Measurements from ENCODE around the gene USP32.

The USP32 gene

GRCh38 chr17:60303406-60304099 is 88.4 kb downstream of the USP32 start:
- no peak for TF ChIP-seq CTCF (IDR thresholded peaks at IDR 0.05; ENCODE audit: extremely low read depth, insufficient read depth, missing control alignments)
- in situ Hi-C loops (cut with MboI; ENCODE audit: low pct_unique_long_range_greater_than_20kb, low sequenced_read_pairs, unreplicated experiment) = no loop called here

DNA sequence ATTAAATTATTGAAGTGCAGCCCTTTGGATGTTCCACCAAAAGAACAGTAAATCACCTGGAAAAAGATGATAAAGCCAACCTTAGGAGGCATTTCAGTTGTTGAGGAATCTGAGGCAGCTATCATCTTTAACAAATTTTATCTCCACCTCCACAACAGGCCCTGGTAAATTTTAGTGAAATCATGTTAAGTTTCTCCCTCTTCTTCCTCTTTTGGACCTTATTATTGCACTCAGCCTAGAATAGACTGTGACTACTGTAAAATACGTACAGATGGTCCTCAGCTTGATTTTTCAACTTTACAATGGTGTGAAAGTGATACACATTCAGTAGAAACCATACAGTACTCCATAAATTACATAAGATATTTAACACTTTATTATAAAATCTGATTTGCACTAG is 90.3 kb downstream of the USP32 start:
- TF ChIP-seq CTCF (IDR thresholded peaks at IDR 0.05; ENCODE audit: extremely low read depth, insufficient read depth, missing control alignments) = no peak
- no peak for DNase-seq (ENCODE audit: low spot score)
- in situ Hi-C loops (cut with MboI; ENCODE audit: low pct_unique_long_range_greater_than_20kb, low sequenced_read_pairs, unreplicated experiment) = no loop called here

More at GRCh38 chr17:60303406-60304099, 88.4 kb downstream of the USP32 start:
- DNase-seq (ENCODE audit: low spot score) = no peak

DNA sequence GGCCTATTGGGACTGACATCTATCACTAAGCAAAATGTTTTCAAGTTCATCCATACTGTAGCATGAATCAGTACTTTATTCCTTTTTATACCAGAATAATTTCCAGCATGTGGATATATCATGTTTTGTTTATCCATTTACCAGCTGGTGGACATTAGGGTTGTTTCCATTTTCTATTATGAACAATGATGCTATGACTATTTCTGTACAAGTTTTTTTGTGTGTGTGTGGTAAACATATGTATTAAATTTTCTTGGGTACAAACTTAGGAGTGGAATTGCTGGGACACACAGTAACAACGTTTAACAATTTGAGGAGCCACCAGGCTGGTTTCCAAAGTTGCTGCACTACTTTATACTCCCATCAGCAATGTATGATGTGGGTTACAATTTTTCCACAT is 91.0 kb downstream of the USP32 start:
- TF ChIP-seq CTCF (IDR thresholded peaks at IDR 0.05; ENCODE audit: extremely low read depth, insufficient read depth, missing control alignments) = no peak
- no peak for DNase-seq (ENCODE audit: low spot score)
- in situ Hi-C loops (cut with MboI; ENCODE audit: low pct_unique_long_range_greater_than_20kb, low sequenced_read_pairs, unreplicated experiment) = no loop called here

DNA sequence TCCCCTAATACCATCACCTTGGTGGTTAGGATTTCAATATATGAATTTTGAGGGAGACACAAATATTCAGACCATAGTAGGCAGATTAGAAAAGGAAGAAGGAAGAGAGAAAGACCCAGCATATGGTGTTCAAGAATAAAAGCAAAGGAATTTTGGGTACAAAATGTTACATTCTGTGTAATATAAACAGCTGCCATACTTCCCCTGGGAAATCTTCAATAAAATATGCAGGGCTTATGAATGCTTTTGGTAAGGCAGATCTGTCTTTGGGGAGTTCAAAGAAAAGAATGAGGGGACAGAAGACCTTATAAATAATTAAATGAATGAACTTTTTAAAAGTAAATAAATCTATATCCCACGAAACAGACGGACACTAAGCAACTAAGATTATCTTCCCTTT is 91.9 kb downstream of the USP32 start:
- in situ Hi-C loops (cut with MboI; ENCODE audit: low pct_unique_long_range_greater_than_20kb, low sequenced_read_pairs, unreplicated experiment) = no loop called here
- no peak for DNase-seq (ENCODE audit: low spot score)
- TF ChIP-seq CTCF (IDR thresholded peaks at IDR 0.05; ENCODE audit: extremely low read depth, insufficient read depth, missing control alignments) = no peak

GRCh38 chr17:60297760-60298401 is 94.1 kb downstream of the USP32 start:
- no peak for TF ChIP-seq CTCF (IDR thresholded peaks at IDR 0.05; ENCODE audit: extremely low read depth, insufficient read depth, missing control alignments)
- in situ Hi-C loops (cut with MboI; ENCODE audit: low pct_unique_long_range_greater_than_20kb, low sequenced_read_pairs, unreplicated experiment) = no loop called here
- DNase-seq (ENCODE audit: low spot score) = no peak

GRCh38 chr17:60296177-60296576 is 95.8 kb downstream of the USP32 start:
- in situ Hi-C loops (cut with MboI; ENCODE audit: low pct_unique_long_range_greater_than_20kb, low sequenced_read_pairs, unreplicated experiment) = no loop called here
- no peak for DNase-seq (ENCODE audit: low spot score)
- no peak for TF ChIP-seq CTCF (IDR thresholded peaks at IDR 0.05; ENCODE audit: extremely low read depth, insufficient read depth, missing control alignments)

Measured in GM13977 (cell line).